ENCODE data around the gene MUTYH.
"Not testable (repeated sequence)": the region's sequence is repeated elsewhere in the genome, so short reads cannot be mapped to it uniquely, and the experiment has no call there.

The MUTYH gene

DNA sequence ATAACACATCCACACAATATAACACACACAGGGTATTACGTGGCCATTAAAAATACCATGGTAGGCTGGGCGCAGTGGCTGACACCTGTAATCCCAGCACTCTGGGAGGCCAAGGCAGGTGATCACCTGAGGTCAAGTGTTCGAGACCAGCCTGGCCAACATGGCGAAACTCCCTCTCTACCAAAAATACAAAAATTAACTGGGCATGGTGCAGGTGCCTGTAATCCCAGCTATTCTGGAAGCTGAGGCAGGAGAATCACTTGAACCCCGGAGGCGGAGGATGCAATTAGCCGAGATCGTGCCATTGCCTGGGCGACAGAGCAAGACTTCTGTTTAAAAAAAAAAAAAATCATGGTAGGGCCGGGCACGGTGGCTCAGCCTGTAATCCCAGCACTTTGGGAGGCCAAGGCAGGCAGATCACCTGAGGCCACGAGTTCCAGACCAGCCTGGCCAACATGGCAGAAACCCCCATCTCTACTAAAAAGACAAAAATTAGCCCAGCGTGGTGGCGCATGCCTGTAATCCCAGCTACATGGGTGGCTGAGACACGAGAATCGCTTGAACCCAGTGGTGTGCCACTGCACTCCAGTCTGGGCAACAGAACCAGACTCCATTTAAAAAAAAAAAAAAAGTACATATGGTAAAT is 37.6 kb downstream of the MUTYH start:
- TF ChIP-seq CTCF (IDR thresholded peaks at IDR 0.05; ENCODE audit: borderline replicate concordance, control extremely low read depth, extremely low read depth, insufficient read depth, missing control alignments) = no peak
- in situ Hi-C loops (cut with MboI; ENCODE audit: low sequenced_read_pairs, unreplicated experiment) = no loop called here

DNA sequence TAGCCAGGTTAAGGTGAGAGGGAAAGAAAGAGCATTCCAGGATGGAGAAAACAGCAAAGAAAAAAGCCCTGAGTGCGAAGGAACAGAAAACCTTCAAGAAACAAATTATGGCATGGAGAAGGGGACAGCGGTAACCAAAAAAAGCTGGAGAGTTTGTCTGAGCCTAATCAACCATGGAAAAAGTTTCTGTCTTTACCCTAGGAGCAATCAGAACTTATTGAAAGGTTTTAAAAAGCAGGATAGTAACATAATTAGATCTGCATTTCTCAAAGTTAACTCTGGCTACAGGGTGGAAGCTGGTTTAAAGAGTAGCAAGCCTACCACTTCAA is 39.6 kb downstream of the MUTYH start:
- no peak for TF ChIP-seq CTCF (IDR thresholded peaks at IDR 0.05; ENCODE audit: borderline replicate concordance, control extremely low read depth, extremely low read depth, insufficient read depth, missing control alignments)
- DNase-seq (ENCODE audit: low spot score) = no peak
- in situ Hi-C loops (cut with MboI; ENCODE audit: low sequenced_read_pairs, unreplicated experiment) = no loop called here

More for the DNA sequence above, 37.6 kb downstream of the MUTYH start:
- DNase-seq (ENCODE audit: low spot score) = no peak

DNA sequence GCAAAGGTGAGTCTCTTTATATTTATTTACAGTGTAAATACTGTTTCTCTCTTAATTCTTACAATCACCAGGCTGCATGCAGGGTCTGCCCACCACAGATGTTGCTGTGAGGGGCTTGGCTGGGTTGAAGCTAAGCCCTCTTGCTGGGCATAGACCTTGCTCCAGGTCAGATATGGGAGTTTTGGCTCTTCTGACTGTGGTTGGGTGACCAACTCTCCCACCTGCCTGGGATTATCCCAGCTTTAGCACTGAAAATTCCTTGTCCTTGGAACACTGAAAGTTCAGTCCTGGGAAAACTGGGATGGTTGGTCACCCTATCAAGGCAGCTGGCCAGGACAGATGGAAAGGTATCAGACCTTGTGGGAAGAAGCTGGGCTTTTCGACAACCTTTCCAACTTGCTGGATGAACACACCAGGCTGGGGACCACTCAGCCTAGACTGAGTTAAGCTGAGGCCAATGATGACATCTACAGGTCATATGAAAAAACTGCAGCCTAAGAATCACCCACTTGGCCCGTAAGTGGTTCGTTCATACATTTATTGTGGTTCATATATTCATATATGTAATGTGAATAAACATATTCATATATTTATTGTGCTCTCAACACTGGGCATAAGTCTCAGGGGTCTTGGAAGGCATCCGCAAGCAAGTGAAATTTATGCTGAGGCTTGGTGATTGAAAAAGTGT is 40.1 kb downstream of the MUTYH start:
- peak; percentile 61 for TF ChIP-seq CTCF (IDR thresholded peaks at IDR 0.05; ENCODE audit: borderline replicate concordance, control extremely low read depth, extremely low read depth, insufficient read depth, missing control alignments)
- in situ Hi-C loops (cut with MboI; ENCODE audit: low sequenced_read_pairs, unreplicated experiment) = loop anchor here (5.0 kb wide), 1 partner anchor 283 kb away; no protein-coding TSS in a partner anchor
- peak; percentile 69 for DNase-seq (ENCODE audit: low spot score)

DNA sequence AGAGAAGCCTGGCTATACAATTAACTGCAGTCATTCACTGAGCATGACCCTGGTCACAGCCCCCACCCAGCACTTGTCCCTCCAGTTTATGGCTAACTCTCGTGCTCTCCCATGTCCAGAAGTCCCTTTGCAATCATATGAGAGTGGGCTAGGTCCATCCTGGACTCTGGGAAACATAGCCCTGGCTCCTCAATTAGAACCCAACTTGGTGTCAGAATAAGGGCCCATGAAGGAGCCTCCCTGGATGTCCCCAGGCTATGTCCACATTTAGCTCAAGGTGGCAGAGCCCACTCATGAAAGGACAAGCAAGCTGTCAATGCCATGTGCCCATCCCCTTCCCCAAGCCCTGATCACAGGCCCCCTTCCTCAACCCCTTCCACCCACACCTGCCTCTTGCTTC is 40.9 kb downstream of the MUTYH start:
- in situ Hi-C loops (cut with MboI; ENCODE audit: low sequenced_read_pairs, unreplicated experiment) = loop anchor here (5.0 kb wide), 1 partner anchor 282 kb away; no protein-coding TSS in a partner anchor
- TF ChIP-seq CTCF (IDR thresholded peaks at IDR 0.05; ENCODE audit: borderline replicate concordance, control extremely low read depth, extremely low read depth, insufficient read depth, missing control alignments) = no peak
- no peak for DNase-seq (ENCODE audit: low spot score)

- TF ChIP-seq CTCF (IDR thresholded peaks at IDR 0.05; ENCODE audit: borderline replicate concordance, control extremely low read depth, extremely low read depth, insufficient read depth, missing control alignments) = no peak
- in situ Hi-C loops (cut with MboI; ENCODE audit: low sequenced_read_pairs, unreplicated experiment) = loop anchor here (5.0 kb wide), 1 partner anchor 281 kb away; no protein-coding TSS in a partner anchor
- no peak for DNase-seq (ENCODE audit: low spot score)
These were observed 42.4 kb downstream of the MUTYH start for GRCh38 chr1:45297666-45298356.

- no peak for TF ChIP-seq CTCF (IDR thresholded peaks at IDR 0.05; ENCODE audit: borderline replicate concordance, control extremely low read depth, extremely low read depth, insufficient read depth, missing control alignments)
- no peak for DNase-seq (ENCODE audit: low spot score)
- in situ Hi-C loops (cut with MboI; ENCODE audit: low sequenced_read_pairs, unreplicated experiment) = no loop called here
These were observed 48.5 kb downstream of the MUTYH start for GRCh38 chr1:45291716-45292115.

DNA sequence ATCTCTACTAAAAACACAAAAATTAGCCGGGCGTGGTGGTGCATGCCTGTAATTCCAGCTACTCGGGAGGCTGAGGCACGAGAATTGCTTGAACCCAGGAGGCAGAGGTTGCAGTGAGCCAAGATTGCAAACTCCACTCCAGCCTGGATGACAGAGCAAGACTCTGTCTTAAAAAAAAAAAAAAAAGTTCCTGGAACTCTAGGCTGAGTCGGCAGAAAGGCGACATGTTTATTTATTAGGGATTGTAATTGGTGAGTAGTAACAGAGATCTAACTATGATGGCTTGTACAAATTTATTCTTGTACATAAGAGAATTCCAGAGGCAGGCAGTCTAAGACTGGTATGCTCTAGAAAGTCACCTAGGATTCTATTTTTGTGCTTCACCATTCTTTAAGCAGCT is 49.2 kb downstream of the MUTYH start:
- DNase-seq (ENCODE audit: low spot score); in situ Hi-C loops (cut with MboI; ENCODE audit: low sequenced_read_pairs, unreplicated experiment): not testable (repeated sequence)

- in situ Hi-C loops (cut with MboI; ENCODE audit: low sequenced_read_pairs, unreplicated experiment); DNase-seq (ENCODE audit: low spot score): not testable (repeated sequence)
These were observed 53.7 kb downstream of the MUTYH start for GRCh38 chr1:45286521-45286920.

DNA sequence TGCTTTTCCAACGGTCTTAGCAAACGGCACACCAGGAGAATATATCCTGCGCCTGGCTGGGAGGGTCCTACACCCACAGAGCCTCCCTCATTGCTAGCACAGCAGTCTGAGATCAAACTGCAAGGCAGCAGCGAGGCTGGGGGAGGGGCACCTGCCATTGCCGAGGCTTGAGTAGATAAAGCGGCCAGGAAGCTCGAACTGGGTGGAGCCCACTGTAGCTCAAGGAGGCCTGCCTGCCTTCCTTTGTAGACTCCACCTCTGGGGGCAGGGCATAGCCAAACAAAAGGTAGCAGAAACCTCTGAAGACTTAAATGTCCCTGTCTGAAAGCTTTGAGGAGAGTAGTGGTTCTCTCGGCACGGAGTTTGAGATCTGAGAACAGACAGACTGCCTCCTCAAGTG is 55.4 kb downstream of the MUTYH start:
- in situ Hi-C loops (cut with MboI; ENCODE audit: low sequenced_read_pairs, unreplicated experiment) = not testable (repeated sequence)

More for the DNA sequence above, 55.4 kb downstream of the MUTYH start:
- not testable (repeated sequence) for DNase-seq (ENCODE audit: low spot score)

Data from GM13976 (cell line).